ENCODE results near the gene RPL27.

RPL27 gene

GRCh38 chr17:42997984-42998938 lies at the start of gene RPL27:
RPL27 (plus strand) TSS chr17:42998419; CDS start chr17:42998751, 332 bp downstream.
- DNase-seq (ENCODE audit: low read depth), result peak; percentile 100
- in situ Hi-C loops (cut with HindIII; ENCODE audit: low sequenced_read_pairs), result no loop called here
- H3K4me3 ChIP-seq (ENCODE audit: low read depth, low read length), result peak within 1 kb of the TSS; percentile 79
- peak; percentile 90 for TF ChIP-seq CTCF (IDR thresholded peaks at IDR 0.05; ENCODE audit: low read depth, low read length, missing control alignments)

- no peak for DNase-seq (ENCODE audit: low read depth)
- in situ Hi-C loops (cut with HindIII; ENCODE audit: low sequenced_read_pairs), result no loop called here
- no peak overlapping the region for H3K4me3 ChIP-seq (ENCODE audit: low read depth, low read length)
- TF ChIP-seq CTCF (IDR thresholded peaks at IDR 0.05; ENCODE audit: low read depth, low read length, missing control alignments), result no peak
Observed at GRCh38 chr17:42950044-42950783, 48.0 kb upstream of the RPL27 start.

GRCh38 chr17:42953669-42954068 lies 44.5 kb upstream of the RPL27 start:
- DNase-seq (ENCODE audit: low read depth), result no peak
- in situ Hi-C loops (cut with HindIII; ENCODE audit: low sequenced_read_pairs), result no loop called here
- no peak overlapping the region for H3K4me3 ChIP-seq (ENCODE audit: low read depth, low read length)
- no peak for TF ChIP-seq CTCF (IDR thresholded peaks at IDR 0.05; ENCODE audit: low read depth, low read length, missing control alignments)

- DNase-seq (ENCODE audit: low read depth), result peak; percentile 90
- peak within 1 kb of the TSS; percentile 77 for H3K4me3 ChIP-seq (ENCODE audit: low read depth, low read length)
- TF ChIP-seq CTCF (IDR thresholded peaks at IDR 0.05; ENCODE audit: low read depth, low read length, missing control alignments), result no peak
- in situ Hi-C loops (cut with HindIII; ENCODE audit: low sequenced_read_pairs), result no loop called here
Observed at GRCh38 chr17:42964161-42964932, 33.9 kb upstream of the RPL27 start, which contains the start of gene AARSD1. AARSD1 (minus strand) TSS chr17:42964454; CDS start chr17:42964440, 14 bp downstream.

GRCh38 chr17:42967925-42968324 lies 30.3 kb upstream of the RPL27 start:
- H3K4me3 ChIP-seq (ENCODE audit: low read depth, low read length), result no peak overlapping the region
- no peak for TF ChIP-seq CTCF (IDR thresholded peaks at IDR 0.05; ENCODE audit: low read depth, low read length, missing control alignments)
- DNase-seq (ENCODE audit: low read depth), result no peak
- in situ Hi-C loops (cut with HindIII; ENCODE audit: low sequenced_read_pairs), result no loop called here
